Activated effector memory CD4-positive, alpha-beta T cell treated with anti-CD3 and anti-CD28 coated beads, Interleukin-2, amount 50 U/mL, for 16 hours (primary cell): ENCODE data around the gene WDR5.
A peak's percentile ranks its signal among the peaks of the same experiment; 100 is the strongest.

Source experiments
- DNase-seq: peaks from one replicate; pipeline ENCODE4 v3.0.0-alpha.2; 2020

WDR5 gene

DNA sequence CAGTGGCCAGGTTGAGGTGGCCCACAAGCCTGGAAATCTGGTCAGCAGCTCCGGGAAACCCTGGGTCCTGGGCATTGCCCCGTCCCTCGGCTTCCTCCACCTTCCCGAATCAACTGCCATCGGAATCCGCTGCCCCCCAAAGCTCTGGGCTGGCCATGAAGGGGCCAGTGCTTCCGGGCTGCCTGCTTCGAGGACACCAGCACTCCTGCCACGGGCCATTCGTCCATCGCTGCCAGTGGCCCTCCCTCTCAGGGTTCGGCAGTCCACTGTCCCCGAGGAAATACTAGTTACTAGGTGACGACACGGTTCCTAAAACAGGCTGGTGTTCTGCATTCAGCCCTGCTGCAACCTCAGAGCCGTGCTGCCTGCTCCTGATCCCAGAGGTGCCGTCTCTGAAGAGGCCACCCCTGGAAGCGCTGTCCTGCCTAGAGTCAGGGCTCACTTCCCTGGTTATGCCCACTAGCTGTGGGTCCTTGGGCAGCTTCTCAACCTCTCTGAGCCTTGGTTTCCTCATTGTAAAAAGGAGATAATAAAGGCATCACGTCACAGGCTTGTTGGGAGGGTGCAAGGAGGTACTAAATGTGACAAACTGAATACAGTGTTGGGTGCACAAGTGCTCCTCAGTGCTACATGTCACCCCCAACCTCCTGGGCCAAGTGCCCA lies 3.5 kb upstream of the WDR5 start:
- DNase-seq = no peak

DNA sequence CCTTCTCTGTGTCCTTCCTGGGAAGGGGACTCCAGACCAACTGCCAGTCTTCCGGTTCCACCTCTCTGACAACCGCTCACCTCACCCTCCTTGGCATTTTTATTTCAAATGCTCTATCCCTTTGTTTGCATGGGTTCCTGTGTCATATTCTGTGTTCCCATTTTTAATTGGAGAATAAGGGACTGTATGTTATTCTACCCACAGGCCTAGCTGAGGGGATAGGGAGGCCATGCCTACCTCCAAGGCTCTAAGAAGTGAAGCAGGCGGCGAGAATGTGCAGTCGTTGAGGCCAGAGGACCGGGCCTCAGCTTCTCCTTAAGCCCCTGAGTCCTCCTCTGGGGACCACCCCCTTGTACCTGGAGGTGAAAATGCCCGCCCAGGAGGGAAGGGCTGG lies 936 bp upstream of the WDR5 start:
- DNase-seq = no peak

DNA sequence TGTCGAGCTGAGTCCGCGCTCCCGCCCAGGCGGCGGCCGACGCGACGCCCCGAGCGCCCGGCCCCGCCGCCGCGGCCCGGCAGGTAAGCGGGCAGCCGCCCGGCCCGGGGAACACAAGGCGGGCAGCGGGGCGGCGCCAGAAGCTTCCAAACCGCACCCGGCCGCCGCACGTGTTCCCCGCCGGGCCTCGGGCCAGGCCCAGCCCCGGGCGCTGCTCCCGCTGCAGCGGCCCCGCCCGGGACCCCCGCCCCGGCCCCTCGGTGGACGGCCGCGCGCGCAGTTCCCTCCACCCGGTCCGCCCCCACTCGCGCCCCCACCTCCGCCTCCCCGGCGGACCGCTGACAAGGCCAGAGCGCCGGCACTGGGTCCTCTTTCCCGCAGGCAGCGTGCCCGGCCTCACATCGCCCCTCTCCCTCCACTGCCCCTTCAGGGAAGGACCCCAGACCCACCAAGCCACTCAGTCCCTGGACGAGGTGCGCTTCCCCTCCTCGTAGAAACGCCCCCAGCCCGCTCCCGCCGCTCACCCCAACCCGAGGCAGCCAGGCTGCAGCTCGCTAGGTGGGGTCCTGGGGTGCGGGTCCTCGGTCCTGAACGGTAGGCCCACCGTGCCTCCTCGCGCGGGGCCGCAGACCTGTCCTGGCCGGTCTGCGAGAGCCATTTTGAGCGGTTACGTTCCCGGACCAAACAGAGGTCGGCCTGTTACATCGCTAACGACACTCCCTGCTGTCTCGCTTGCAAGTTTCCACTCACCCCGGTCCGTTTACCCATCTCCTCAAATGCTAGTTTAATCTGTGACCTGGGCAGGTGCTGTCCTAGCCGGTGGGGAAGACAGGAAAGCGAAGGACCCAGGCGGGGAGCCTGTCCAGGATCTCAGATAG lies 475 bp downstream of the WDR5 start:
- DNase-seq = peak; percentile 70

DNA sequence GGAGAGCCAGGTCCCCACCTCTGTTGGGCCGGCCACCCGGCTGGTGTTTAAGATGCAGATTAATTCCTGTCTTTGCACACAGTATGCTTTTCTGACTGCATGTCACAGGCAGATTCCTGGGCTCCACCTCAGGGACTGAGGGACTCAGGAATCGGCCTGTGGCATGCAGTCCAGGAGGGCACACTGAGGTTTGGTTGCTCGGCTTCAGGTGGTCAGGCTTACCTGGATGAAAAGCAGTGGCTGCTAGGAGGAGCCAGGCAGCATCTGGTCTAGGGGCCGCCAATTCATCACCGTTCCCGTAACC lies 1.1 kb downstream of the WDR5 start:
- no peak for DNase-seq

DNA sequence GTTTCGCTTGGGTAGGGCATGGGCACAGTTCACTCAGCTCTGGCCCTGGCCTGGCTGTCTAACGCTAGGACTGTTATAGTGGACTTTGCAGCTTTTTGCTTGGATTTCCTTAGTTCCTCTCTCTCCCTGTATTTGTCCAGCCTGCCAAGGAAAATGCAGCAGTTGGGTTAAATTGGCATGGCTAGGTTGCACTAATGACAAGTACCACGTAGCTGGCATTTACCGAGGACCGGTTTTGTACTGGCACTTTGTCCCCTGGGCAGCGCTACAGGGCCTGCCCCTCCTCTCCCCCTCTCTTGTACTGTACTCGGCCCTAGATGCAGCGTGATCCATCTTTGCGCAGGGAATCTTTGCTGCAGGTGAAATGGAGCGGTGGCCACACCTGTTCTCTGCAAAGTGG lies 2.4 kb downstream of the WDR5 start:
- no peak for DNase-seq

DNA sequence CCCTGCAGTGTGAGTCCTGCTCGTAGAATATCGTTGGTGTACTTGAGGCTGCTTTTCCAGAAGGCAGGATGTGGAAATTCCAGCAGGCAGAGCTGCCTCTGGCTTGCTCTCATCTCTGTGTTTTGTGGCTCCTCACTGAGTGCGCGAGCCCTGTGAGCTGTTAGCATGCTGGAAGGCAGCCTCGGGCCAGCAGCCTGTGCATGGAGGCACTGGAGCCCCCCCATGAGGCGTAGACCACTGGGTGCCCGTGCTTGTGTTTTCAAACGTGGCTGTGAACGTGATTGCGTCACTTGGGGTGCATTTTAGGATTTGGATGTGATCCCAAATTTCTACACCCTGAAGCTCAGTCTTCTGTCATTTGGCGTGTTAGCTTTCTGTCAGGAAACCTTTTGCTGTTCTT lies 3.2 kb downstream of the WDR5 start:
- no peak for DNase-seq

DNA sequence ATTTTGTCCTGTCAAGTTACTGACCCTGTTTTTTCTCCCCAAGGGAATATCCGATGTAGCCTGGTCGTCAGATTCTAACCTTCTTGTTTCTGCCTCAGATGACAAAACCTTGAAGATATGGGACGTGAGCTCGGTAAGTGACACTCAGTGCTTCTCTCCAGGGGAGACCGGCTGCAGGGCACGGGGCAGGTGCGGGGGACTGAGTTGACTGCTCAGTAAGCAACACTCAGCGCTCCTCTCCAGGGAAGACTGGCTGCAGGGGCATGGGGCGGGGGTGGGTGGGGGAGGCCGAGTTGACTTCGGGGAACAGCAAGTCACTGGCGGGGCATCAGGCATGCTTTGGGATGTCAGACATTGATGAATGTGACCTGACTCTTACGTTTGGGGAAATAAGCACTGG lies 6.0 kb downstream of the WDR5 start:
- no peak for DNase-seq

DNA sequence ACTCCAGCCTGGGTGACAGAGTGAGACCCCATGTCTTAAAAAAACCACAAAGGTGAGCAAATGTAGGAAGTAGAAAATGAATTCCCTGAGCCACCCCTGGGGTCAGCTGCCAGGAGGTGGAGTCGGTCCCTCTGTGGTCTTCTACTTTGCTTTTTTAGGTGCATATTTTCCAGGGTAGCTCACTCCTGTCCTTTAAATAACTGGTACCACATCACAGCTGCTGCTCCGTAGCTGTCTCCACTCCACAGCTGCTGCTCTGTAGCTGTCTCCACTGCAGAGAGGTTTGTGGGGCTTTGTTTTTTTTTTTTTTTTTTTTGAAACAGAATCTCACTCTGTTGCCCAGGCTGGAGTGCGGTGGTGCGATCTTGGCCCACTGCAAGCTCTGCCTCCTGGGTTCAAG lies 8.9 kb downstream of the WDR5 start:
- DNase-seq = no peak

DNA sequence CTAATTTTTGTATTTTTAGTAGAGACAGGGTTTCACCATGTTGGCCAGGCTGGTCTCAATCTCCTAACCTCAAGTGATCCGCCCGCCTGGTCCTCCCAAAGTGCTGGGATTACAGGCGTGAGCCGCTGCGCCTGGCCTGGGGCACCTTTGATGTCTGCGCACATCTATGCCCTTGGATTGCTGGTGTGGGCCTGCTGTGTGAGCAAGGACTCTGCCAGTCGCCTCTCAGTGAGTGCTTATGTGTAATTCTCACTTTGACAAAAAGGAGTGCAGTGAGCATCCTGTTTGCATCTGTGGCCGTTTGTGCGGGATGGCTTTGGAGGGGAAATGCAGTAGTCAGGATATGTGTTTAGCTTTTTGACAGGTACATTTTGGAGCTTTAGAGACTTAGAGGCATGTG lies 9.4 kb downstream of the WDR5 start:
- no peak for DNase-seq

DNA sequence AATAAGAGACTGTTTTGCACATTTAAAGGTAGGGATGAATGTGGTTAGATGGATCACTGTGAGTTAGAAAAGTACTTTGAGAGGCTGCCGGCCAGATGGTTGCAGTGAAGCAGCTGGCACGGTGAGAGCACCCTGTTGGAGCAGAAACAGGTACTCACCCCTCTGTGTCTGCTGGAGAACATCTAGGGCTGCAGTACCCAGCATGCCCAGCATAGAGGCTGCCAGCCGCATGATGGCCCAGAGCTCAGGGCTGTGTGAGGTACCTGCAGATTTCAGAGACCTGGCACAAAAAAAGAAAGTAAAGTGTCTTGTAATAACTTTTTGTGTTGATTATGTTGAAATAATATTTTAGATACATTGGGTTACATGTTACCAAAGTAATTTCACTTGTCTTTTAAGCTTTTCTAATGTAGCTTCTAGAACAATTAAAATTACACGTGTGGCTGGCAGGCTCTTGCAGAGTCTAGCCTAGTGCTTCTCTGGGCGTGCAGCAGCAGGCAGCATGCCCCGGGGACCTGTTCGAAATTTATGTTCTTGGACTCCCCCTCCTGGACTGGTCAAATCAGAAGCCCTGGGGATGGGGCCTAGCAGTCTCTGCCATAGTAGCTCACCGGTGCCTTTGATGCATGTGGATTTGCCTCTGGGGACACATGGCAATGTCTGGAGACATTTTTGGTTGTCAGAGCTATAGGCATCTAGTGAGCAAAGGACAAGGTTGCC lies 11.1 kb downstream of the WDR5 start:
- DNase-seq = no peak

DNA sequence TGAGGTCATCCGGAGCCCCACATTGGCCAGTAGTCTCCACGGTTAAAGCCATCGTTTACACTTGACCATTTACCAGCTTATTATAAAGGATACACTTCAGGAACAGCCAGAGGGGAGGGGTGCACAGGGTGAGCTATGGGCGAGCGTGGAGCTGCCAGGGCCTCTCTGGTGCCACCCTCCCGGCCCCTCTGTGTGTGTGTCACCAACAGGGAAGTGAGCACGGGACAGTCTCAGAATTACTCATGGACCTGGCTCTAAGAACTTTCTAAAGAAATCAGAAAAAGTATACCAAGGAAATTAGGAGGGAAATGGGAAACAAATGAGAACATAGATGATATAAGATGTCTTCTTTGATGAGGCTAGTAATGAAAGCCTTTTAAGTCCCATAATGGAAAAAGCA lies 13.5 kb downstream of the WDR5 start:
- DNase-seq = no peak

DNA sequence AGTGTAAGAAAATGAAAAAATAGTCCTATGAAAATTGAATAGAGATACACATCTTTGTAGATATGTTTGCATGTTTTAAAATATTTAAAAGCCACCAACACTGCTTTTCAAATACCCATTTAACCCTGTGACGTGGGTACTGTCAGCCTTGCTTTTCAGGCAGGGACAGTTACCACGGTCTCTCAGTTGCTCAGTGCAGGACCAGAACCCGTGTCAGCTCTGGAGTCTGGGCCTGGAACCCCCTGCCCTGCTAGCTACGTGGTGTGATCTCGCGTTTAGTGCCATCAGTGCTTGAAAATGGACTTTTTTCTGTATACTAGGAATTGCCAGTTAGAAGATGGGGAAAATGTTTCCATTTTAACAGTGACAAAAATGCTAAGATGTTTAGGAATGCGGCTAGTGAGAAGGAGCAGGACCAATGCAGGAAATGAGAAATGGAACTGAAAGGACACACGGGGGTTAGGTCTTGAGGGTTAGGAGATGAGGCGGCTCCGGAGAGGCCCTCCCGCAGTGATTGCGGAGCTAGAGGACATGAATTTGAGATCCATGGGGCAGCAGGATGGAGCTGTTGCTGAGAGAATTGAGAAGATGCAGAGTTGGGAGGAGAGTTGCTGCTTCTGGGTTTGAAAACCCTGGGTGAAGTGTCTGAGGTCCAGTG lies 14.8 kb downstream of the WDR5 start:
- no peak for DNase-seq

DNA sequence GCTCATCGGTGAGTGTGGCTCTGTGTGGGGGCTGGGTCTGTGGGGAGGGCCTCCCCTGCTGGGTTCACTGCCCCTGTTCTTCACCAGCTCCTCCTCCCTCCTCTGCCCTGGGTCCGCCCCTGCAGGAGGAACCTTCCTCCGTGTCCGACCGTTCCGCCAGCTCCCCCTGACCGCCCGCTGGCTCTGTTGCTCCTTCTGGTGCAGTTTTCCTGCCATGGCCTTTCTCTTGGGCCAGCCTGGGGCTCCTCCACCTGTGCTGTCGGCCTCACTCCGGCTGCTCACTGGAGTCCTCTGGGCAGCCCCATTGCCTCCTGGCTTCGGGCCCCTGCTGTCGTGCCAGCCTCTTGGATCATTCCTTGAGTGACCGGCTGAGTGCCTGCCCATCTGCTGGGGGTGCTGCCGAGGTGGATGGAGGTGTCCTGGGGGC lies 16.2 kb downstream of the WDR5 start:
- DNase-seq = no peak

DNA sequence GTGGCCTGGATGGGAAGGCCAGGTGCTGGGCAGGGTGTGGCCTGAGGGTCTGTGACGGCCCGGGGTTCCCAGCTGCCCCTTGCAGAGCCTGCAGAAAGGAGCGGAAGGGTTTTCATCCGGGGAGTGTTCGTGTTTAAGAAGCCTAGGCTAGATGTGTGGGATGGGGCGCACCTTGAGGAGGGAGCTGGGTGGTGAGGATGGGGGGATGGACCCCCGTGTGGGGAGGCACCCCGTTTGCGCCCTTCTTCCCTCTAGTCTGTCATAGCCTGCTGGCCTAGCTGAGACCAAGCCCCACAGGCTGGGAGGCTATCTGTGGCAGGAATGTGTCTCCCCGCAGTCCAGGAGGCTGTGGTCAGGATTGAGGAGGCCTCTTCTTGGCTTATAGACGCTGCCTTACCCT lies 16.6 kb downstream of the WDR5 start:
- DNase-seq = no peak

DNA sequence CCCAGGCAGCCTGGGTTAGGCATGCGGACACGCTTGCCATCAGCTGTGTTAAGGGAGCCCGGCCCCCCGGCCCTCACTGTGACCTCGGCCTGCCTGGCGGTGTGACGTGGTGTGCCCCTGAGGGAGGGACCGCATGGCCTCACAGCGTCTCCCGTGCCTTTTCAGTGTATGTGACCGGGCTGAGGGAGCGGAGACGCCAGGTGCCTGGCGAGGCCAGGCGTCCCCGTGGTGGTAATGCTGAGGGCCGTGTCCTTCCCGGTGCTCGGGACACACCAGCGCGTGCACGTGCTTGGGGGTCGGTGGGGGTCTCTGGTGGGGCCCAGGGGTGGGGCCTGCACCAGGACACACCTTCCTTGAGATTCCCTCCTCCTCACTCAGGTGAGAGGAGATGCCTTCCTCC lies 17.6 kb downstream of the WDR5 start:
- no peak for DNase-seq

DNA sequence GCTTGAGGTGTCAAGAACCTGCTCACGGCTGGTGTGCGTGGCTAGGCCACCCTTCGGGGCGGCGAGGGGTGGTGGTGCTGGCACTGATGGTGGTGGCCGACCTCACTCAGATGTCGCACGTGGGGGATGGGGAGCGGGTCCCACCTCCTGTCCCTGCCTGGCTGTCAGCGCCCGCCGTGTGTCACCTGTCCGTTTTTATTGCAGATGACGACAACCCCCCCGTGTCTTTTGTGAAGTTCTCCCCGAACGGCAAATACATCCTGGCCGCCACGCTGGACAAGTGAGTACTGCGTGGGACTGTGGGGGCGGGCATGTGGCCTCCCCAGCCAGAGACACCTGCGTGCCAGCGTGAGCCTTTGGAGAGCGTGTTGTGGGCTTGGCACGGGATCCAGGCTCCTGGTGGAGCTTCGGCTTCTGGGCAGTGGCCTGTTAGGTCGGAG lies 18.4 kb downstream of the WDR5 start:
- DNase-seq = no peak

DNA sequence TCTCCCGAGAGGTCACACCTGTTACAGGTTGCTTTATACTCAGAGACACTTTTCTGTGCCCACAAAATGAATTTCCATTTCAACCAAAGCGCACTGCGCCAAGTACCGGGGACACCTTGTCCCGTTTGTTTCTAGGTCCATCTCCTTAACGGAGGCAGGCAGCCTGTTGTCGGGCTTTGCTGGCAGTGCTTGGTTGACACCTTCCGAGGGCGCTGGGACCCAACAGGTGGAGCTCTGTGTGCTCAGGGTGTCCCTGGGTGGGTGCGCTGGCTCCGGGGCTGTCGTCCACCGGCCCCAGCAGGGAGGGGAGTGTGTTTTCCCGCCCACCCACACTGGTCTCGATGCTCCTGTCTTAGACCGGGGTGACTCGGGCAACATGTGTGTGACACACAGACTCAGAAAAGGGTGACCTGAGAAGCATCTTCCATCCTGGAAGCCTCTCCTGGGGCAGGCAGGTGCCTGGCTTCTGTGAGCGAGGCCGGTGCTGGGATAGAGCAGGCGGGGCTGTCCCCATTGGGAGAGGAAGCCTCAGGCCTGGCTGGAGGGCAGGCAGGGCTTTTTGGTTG lies 20.0 kb downstream of the WDR5 start:
- DNase-seq = no peak

DNA sequence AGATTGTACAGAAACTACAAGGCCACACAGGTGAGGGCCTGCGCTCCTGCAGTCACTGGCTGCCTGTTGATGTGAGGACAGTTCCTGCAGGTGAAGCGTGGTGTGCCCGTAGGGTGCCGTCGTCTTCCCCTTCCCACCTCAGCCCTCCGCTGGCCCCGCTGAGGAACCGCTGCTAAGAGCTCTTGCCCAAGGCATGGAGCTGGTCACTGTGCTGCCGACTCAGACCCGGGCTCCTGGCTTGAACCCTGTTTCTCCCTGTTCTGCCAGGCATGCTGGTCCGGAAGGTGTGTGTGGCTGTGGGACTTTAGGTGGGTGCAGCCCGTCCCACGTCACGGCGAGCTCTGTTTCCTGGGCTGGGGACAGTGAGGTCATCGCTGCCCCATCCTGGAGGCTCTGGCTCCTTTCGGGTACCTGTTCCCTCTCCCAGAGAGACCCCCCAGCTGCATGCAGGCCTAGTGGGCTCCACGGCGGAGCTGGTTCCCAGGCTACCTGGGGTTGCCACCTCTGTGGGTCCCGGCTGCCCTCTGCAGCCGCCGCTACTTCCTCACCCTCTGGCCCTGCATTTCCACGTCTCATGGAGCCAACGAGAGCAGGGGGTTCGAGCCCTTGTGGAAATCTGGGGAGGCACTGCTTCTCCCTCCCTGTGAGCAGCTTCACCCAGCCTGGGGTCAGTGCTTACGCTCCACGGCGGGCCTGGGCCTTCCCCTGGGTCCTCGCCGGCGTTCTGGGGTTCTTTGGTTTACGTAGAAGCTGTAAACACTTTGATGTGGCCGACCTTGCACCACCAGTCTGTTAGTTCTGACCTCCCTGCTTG lies 20.9 kb downstream of the WDR5 start:
- DNase-seq = no peak

DNA sequence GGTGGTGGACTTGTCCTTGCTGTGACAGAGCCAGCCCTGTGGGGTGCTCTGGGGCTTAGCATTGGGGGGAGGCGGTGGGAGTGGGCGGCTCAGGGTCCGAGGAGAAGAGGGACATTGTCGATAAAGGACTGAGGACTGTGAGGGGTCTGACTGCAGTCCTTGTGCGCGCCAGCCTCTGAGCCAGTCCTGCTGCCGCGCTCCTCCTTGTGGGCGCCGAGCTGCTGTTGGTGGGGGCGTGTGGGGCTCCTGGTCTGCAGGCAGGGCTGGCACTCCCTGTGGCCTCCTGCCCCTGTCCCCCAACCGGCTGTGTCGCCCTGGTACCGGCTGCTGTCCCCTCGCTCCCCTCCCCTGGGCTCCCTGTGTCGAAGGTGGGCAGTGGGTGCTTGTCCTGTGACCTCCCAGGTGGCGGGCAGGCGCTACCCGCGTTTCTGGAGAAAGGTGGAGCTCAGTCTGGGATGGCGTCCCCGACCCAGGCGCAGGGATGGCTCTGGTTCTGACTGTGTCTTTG lies 21.6 kb downstream of the WDR5 start:
- no peak for DNase-seq

DNA sequence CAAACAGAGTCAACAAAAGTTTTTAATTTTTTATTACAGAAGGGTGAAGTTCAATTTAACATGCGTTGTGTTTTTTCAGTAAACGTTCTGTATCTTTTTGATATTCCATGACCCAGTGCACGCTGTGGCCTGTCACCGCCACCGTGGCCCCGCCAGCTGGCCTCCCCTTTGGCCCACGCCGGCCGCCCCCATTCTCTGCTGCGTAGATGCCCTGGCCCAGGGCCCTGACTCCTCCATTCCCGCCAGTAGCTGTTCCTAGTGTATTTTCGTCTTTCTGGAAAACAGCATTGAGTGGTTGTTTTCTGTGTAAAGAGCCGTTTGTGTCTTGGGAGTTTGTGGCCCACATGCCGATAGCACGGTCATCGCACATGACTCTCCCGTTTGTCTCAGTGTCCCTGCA lies 22.4 kb downstream of the WDR5 start:
- no peak for DNase-seq

DNA sequence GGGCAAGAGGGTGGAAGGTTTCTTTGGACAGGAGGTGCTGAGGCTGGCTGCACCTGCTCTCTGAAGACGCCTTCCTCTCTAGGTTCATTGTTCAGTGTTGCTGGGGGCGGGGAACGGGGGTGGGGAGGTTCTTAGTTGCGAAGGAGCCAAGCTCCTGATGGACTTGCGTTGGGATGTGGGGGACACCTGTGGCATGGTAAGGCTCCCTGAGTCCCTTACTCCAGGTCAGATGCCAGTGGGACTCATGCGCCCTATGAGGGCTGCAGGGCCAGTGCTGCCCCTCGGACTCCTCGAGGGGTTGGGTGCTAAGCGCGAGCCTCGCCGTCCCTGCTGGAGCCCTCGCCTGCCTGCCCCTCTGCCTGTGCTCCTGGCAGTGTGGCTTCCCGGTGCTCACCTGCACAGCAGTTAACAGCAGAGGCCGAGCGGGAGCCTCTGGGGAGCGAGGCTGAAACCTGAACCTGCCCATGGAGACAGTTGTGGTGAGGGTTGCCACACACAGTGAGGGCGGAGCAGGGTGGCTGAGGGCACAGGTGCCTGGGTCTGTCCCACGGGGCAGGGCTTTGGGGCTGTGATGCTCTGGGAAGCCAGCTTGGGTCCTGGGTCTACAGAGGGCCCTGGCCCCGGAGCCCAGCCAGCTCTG lies 23.0 kb downstream of the WDR5 start:
- no peak for DNase-seq
